SK-N-SH (cell line): ENCODE data around the gene MBD2. TPM values are rescaled to one million over a fixed set of nuclear protein-coding genes. Genes with fewer than 3 reads are reported as not detected.

Experiments
- CTCF ChIA-PET: fragments of 300-600, 350-600 bp; formaldehyde crosslinking; extraction: SDS; loops from one replicate; lab custom pipeline; 2021; lab: Yijun Ruan, JAX
- POLR2A ChIA-PET: fragments of 350-600 bp; sonication (Branson Sonifier 250); formaldehyde crosslinking; extraction: SDS; loops from one replicate; lab custom pipeline; 2020; ENCODE audit warnings: antibody characterized with exemption, inconsistent platforms; lab: Yijun Ruan, JAX
- DNase-seq: peaks from one replicate; pipeline ENCODE4 v3.0.0; 2012
- H2AFZ ChIP-seq: fragments of 200-600 bp; sonication (generic); 2 replicates; pipeline ENCODE4 v1.8.1; 2016; ENCODE audit warnings: antibody characterized with exemption, mild to moderate bottlenecking, low read depth
- H3F3A ChIP-seq: fragments of 200-600 bp; sonication (generic); replicated peaks from 2 replicates; pipeline ENCODE3; 2016; ENCODE audit warnings: antibody characterized with exemption, mild to moderate bottlenecking; ENCODE audit not compliant: insufficient read depth
- H3K27ac ChIP-seq, 2 experiments: fragments of 200-500 bp in 1 of 2; fragments of 200-600 bp in 1 of 2; sonication (Bioruptor generic) in 1 of 2; sonication (generic), shearing (Covaris generic) in 1 of 2; 2 replicates each; pipeline versions ENCODE4 v1.5.1 to v1.6.1; 2014 to 2016; ENCODE audit warnings: low read depth in 2 of 2, inconsistent platforms in 1 of 2, low read length in 1 of 2, mild to moderate bottlenecking in 1 of 2, mixed read lengths in 1 of 2
- H3K27me3 ChIP-seq: fragments of 200-600 bp; sonication (generic), shearing (Covaris generic); 2 replicates; pipeline ENCODE4 v1.6.1; 2016; ENCODE audit warnings: mixed run types; ENCODE audit not compliant: insufficient read depth
- H3K36me3 ChIP-seq, 2 experiments: fragments of 200-500 bp in 1 of 2; fragments of 200-600 bp in 1 of 2; sonication (Bioruptor generic) in 1 of 2; sonication (generic) in 1 of 2; replicated peaks in 1 of 2; 2 replicates each; pipeline versions ENCODE3 to v1.5.1; 2014 to 2016; ENCODE audit warnings: low read length in 1 of 2, mild to moderate bottlenecking in 1 of 2; ENCODE audit not compliant: insufficient read depth in 2 of 2, control insufficient read depth in 1 of 2
- H3K4me1 ChIP-seq, 2 experiments: fragments of 200-500 bp in 1 of 2; fragments of 200-600 bp in 1 of 2; sonication (Bioruptor generic) in 1 of 2; sonication (generic), shearing (Covaris generic) in 1 of 2; 2 replicates each; pipeline versions ENCODE4 v1.5.1 to v1.6.1; 2014 to 2016; ENCODE audit warnings: low read depth in 1 of 2, low read length in 1 of 2, mixed run types in 1 of 2; ENCODE audit not compliant: insufficient read depth in 2 of 2, control insufficient read depth in 1 of 2
- H3K4me2 ChIP-seq: fragments of 200-600 bp; sonication (generic), shearing (Covaris generic); 2 replicates; pipeline ENCODE4 v1.6.1; 2017; ENCODE audit warnings: mixed run types
- H3K4me3 ChIP-seq, 2 experiments: fragments of 200-500 bp in 1 of 2; fragments of 200-600 bp in 1 of 2; sonication (Bioruptor generic) in 1 of 2; sonication (generic), shearing (Covaris generic) in 1 of 2; 2 replicates each; pipeline versions ENCODE4 v1.5.1 to v1.8.1; 2014 to 2016; ENCODE audit warnings: low read depth in 2 of 2, inconsistent platforms in 1 of 2, low read length in 1 of 2, mild to moderate bottlenecking in 1 of 2, mixed read lengths in 1 of 2, moderate library complexity in 1 of 2
- H3K79me2 ChIP-seq: fragments of 200-600 bp; sonication (generic); 2 replicates; pipeline ENCODE4 v1.8.1; 2017; ENCODE audit warnings: mild to moderate bottlenecking; ENCODE audit not compliant: insufficient read depth
- H3K9ac ChIP-seq: fragments of 200-600 bp; sonication (generic); 2 replicates; pipeline ENCODE4 v1.6.1; 2017; ENCODE audit warnings: mixed run types
- H3K9me2 ChIP-seq: fragments of 200-600 bp; sonication (generic); 2 replicates; pipeline ENCODE4 v1.6.1; 2017; ENCODE audit warnings: mixed run types
- H3K9me3 ChIP-seq: fragments of 200-600 bp; sonication (generic); 2 replicates; pipeline ENCODE4 v1.6.1; 2017; ENCODE audit warnings: mixed run types, mild to moderate bottlenecking, moderate library complexity
- H4K20me1 ChIP-seq: fragments of 200-600 bp; sonication (generic); 2 replicates; pipeline ENCODE4 v1.6.1; 2017; ENCODE audit warnings: mild to moderate bottlenecking, mixed run types; ENCODE audit not compliant: insufficient read depth
- CHD2 ChIP-seq: fragments of 150-350 bp; IDR thresholded peaks from 2 replicates; pipeline ENCODE4 v1.6.1; 2018; ENCODE audit warnings: low read length; ENCODE audit not compliant: partially characterized antibody
- EP300 ChIP-seq, 2 experiments: IDR thresholded peaks; 2 replicates each; pipeline versions ENCODE4 v1.4.0 to v1.6.1; 2012; ENCODE audit warnings: borderline replicate concordance in 1 of 2, low read depth in 1 of 2, low read length in 1 of 2
- EZH2phosphoT487 ChIP-seq: fragments of 200-600 bp; sonication (generic); IDR thresholded peaks from 2 replicates; pipeline ENCODE4 v1.6.1; 2017; ENCODE audit warnings: low read depth, mixed run types, mild to moderate bottlenecking, antibody characterized with exemption, moderate library complexity, borderline replicate concordance
- GATA2 ChIP-seq: sonication (generic); formaldehyde crosslinking; IDR thresholded peaks from 2 replicates; pipeline ENCODE4 v1.5.0; 2020; ENCODE audit warnings: mild to moderate bottlenecking, missing genetic modification reagents
- JUND ChIP-seq: IDR thresholded peaks from 2 replicates; pipeline ENCODE4 v1.4.0; 2012
- MEF2A ChIP-seq: IDR thresholded peaks from 2 replicates; pipeline ENCODE4 v1.4.0; 2012; ENCODE audit warnings: low read depth, borderline replicate concordance
- POLR2AphosphoS5 ChIP-seq: IDR thresholded peaks from 2 replicates; pipeline ENCODE4 v1.6.1; 2012; ENCODE audit warnings: low read depth, low read length
- SMC3 ChIP-seq: IDR thresholded peaks from 2 replicates; pipeline ENCODE4 v1.6.1; 2012; ENCODE audit warnings: low read depth, low read length, improper control_type of control experiment
- TEAD4 ChIP-seq: IDR thresholded peaks from 2 replicates; pipeline ENCODE4 v1.4.0; 2012; ENCODE audit warnings: mild to moderate bottlenecking, borderline replicate concordance; ENCODE audit not compliant: insufficient read depth
- YY1 ChIP-seq: IDR thresholded peaks from 2 replicates; pipeline ENCODE4 v1.4.0; 2012; ENCODE audit warnings: low read depth, mild to moderate bottlenecking
- WGBS: methylation state at CpG from one replicate; pipeline ENCODE4 v1.1.6; 2017; ENCODE audit warnings: low lambda C conversion rate; 5-methylcytosine and 5-hydroxymethylcytosine counted together
- polyA plus RNA-seq, 3 experiments: library from polyadenylated mRNA; depleted of rRNA; stranded (reverse); fragments of >200 nt; gene quantifications; 2 replicates each; pipeline ENCODE4 v1.2.3, GENCODE V29; 2012
- TF ChIP-seq, protein P1 (sequence below): IDR thresholded peaks from 2 replicates; pipeline ENCODE4 v1.4.0; 2012; ENCODE audit warnings: low read depth
- TF ChIP-seq, protein P2 (sequence below): fragments of 150-350 bp; IDR thresholded peaks from 2 replicates; pipeline ENCODE4 v1.6.1; 2016; ENCODE audit warnings: mild to moderate bottlenecking, low read depth, low read length
- TF ChIP-seq, protein P3 (sequence below): IDR thresholded peaks from 2 replicates; pipeline ENCODE4; 2012
- TF ChIP-seq, protein P4 (sequence below): IDR thresholded peaks from 2 replicates; pipeline ENCODE4 v1.4.0; 2012; ENCODE audit warnings: low read depth, borderline replicate concordance
- TF ChIP-seq, protein P5 (sequence below): IDR thresholded peaks from 2 replicates; pipeline ENCODE4 v1.6.1; 2012; ENCODE audit warnings: mild to moderate bottlenecking, low read depth, low read length, moderate library complexity

MBD2 gene
- polyA plus RNA-seq, 1 of the 3 experiments (the other 2 are of a cell fraction) = 12.5 TPM

DNA sequence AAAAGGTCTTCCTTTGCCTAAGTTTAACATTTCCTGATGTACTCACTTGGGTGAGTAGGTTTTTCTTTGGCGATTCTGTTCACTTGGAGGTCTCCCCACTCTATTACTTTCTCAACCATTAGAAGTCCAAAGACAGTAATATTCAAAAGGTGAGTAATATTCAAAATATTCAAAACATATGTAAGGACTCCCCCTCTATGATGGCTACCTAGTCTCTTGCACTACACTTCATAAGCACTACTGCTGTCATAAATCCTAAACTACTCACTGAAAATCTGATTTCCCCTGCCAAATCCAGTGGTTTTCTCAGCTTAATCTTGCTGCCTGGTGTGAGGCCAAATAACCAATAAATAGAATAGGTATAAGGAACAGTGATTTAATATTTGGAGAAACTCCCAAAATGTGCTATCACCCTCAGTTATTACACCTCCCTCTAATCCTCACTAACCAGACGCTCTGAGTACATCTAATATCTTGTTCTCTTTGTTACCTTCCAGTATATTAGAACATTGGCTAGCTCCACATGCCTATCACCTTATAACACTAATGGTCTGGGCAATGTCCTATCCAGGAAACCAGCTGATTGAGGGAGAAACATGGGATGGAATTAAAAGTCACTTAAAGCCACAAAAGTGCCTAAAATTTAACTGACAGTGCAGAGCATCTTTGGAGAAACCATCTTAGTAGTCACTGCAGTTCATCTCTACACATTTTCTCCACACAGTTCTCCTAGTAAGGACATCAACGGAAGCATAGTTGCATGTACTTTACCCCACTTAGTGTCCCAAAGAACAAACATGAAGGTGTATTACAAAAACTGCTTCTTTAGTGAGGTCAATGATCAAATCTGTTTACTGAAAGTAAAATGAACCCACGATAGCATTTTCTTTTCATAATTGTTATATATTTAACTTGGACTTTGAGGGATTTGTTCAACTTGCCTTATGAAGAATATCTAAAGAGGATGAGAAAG, 54.8 kb downstream of the MBD2 start:
- no peak overlapping the region for H2AFZ ChIP-seq
- ChIA-PET CTCF (no interaction called here), POLR2A (no interaction called here)
- no peak overlapping the region for H3K4me2 ChIP-seq
- no peaks in the 10 kb centered on the region for H3K9me2 ChIP-seq
- H3F3A ChIP-seq = peaks cover 8% of the 10 kb centered on the region
- no peaks in the 10 kb centered on the region; a peak in 1 of 4 replicates for H3K4me1 ChIP-seq
- H3K27ac ChIP-seq = no peak overlapping the region
- H3K27me3 ChIP-seq = no peaks in the 10 kb centered on the region
- H3K9ac ChIP-seq = no peak overlapping the region
- TF ChIP-seq GATA2 (CRISPR knock-in tag) = no peak
- no peak for TF ChIP-seq JUND
- no peak for TF ChIP-seq YY1
- TF ChIP-seq, protein P1, sequence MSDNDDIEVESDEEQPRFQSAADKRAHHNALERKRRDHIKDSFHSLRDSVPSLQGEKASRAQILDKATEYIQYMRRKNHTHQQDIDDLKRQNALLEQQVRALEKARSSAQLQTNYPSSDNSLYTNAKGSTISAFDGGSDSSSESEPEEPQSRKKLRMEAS = no peak
- TF ChIP-seq, protein P2, sequence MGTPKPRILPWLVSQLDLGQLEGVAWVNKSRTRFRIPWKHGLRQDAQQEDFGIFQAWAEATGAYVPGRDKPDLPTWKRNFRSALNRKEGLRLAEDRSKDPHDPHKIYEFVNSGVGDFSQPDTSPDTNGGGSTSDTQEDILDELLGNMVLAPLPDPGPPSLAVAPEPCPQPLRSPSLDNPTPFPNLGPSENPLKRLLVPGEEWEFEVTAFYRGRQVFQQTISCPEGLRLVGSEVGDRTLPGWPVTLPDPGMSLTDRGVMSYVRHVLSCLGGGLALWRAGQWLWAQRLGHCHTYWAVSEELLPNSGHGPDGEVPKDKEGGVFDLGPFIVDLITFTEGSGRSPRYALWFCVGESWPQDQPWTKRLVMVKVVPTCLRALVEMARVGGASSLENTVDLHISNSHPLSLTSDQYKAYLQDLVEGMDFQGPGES = no peak
- TF ChIP-seq POLR2AphosphoS5 = no peak
- TF ChIP-seq MEF2A = no peak
- TF ChIP-seq, protein P3, sequence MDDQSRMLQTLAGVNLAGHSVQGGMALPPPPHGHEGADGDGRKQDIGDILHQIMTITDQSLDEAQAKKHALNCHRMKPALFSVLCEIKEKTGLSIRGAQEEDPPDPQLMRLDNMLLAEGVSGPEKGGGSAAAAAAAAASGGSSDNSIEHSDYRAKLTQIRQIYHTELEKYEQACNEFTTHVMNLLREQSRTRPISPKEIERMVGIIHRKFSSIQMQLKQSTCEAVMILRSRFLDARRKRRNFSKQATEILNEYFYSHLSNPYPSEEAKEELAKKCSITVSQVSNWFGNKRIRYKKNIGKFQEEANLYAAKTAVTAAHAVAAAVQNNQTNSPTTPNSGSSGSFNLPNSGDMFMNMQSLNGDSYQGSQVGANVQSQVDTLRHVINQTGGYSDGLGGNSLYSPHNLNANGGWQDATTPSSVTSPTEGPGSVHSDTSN = no peak
- TF ChIP-seq CHD2 = no peak
- TF ChIP-seq SMC3 = no peak
- TF ChIP-seq, protein P4, sequence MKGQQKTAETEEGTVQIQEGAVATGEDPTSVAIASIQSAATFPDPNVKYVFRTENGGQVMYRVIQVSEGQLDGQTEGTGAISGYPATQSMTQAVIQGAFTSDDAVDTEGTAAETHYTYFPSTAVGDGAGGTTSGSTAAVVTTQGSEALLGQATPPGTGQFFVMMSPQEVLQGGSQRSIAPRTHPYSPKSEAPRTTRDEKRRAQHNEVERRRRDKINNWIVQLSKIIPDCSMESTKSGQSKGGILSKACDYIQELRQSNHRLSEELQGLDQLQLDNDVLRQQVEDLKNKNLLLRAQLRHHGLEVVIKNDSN = no peak
- TF ChIP-seq TEAD4 = no peak
- TF ChIP-seq EZH2phosphoT487 = no peak
- WGBS = 91% methylated on average over 4 of the region's 4 CpGs
- DNase-seq = no peak
- peaks cover 14 to 20% of the 10 kb centered on the region in 2 experiments for H3K36me3 ChIP-seq
- H3K9me3 ChIP-seq = no peaks in the 10 kb centered on the region
- no peaks in the 10 kb centered on the region; the same call in none of the 2 replicates for H4K20me1 ChIP-seq
- H3K4me3 ChIP-seq = no peak overlapping the region
- peaks cover 45% of the 10 kb centered on the region for H3K79me2 ChIP-seq

DNA sequence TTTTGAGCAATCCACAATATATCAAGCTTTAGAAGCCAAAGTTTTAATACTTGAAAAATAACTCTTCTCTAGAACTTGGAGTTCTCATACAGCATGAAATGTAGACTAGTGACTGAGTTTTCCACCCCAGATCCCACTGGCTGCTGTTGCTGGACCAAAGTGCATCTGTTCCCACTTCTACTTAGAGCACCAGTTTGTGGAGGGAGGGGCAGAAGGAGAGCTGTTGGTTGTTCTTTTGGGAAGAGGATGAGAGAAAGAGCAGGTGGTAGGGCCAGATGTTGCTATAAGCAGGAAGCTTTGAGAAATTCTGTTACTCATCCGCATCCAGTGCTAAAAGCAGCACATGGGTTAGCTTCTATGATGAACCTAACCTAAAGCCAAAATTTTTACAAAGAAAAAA, 59.0 kb downstream of the MBD2 start:
- H3K79me2 ChIP-seq = peaks cover 33% of the 10 kb centered on the region; the same call in 1 of the 2 replicates
- H3K36me3 ChIP-seq = peaks cover 34 to 41% of the 10 kb centered on the region in 2 experiments
- peaks cover 24% of the 10 kb centered on the region for H3F3A ChIP-seq
- no peak for TF ChIP-seq EP300 (IDR thresholded peaks at IDR 0.05; ENCODE audit: borderline replicate concordance in 1 of 2, low read depth in 1 of 2, low read length in 1 of 2)
- TF ChIP-seq CHD2 = no peak
- no peak for TF ChIP-seq POLR2AphosphoS5
- TF ChIP-seq, protein P5, sequence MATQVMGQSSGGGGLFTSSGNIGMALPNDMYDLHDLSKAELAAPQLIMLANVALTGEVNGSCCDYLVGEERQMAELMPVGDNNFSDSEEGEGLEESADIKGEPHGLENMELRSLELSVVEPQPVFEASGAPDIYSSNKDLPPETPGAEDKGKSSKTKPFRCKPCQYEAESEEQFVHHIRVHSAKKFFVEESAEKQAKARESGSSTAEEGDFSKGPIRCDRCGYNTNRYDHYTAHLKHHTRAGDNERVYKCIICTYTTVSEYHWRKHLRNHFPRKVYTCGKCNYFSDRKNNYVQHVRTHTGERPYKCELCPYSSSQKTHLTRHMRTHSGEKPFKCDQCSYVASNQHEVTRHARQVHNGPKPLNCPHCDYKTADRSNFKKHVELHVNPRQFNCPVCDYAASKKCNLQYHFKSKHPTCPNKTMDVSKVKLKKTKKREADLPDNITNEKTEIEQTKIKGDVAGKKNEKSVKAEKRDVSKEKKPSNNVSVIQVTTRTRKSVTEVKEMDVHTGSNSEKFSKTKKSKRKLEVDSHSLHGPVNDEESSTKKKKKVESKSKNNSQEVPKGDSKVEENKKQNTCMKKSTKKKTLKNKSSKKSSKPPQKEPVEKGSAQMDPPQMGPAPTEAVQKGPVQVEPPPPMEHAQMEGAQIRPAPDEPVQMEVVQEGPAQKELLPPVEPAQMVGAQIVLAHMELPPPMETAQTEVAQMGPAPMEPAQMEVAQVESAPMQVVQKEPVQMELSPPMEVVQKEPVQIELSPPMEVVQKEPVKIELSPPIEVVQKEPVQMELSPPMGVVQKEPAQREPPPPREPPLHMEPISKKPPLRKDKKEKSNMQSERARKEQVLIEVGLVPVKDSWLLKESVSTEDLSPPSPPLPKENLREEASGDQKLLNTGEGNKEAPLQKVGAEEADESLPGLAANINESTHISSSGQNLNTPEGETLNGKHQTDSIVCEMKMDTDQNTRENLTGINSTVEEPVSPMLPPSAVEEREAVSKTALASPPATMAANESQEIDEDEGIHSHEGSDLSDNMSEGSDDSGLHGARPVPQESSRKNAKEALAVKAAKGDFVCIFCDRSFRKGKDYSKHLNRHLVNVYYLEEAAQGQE = no peak
- TF ChIP-seq EZH2phosphoT487 = no peak
- no peak overlapping the region for H3K9ac ChIP-seq
- no peaks in the 10 kb centered on the region for H3K9me2 ChIP-seq
- no peaks in the 10 kb centered on the region; the same call in 1 of the 2 replicates for H4K20me1 ChIP-seq
- H2AFZ ChIP-seq = no peak overlapping the region
- CTCF ChIA-PET = interaction anchor here (1.9 kb wide), 1 partner anchor 38 kb away, joined by 5 read pairs; no protein-coding TSS in a partner anchor
- H3K4me3 ChIP-seq = no peak overlapping the region
- H3K9me3 ChIP-seq = no peaks in the 10 kb centered on the region
- POLR2A ChIA-PET = no interaction called here
- no peak overlapping the region for H3K4me2 ChIP-seq
- H3K4me1 ChIP-seq = peaks cover 0 to 18% of the 10 kb centered on the region in 2 experiments; a peak in 2 of 4 replicates
- no peak overlapping the region for H3K27ac ChIP-seq
- 100% methylated on average over 1 of the region's 1 CpG for WGBS
- no peak for DNase-seq
- H3K27me3 ChIP-seq = no peaks in the 10 kb centered on the region
